Stimulated activated naive CD4-positive, alpha-beta T cell (primary cell): ENCODE results near the gene ENDOD1.
"Not testable (repeated sequence)": the region's sequence is repeated elsewhere in the genome, so short reads cannot be mapped to it uniquely, and the experiment has no call there.

Experiments used
- DNase-seq, 6 experiments: peaks; one replicate each; lab custom pipeline; 2025; lab: John Stamatoyannopoulos, UW

The ENDOD1 gene, protein sequence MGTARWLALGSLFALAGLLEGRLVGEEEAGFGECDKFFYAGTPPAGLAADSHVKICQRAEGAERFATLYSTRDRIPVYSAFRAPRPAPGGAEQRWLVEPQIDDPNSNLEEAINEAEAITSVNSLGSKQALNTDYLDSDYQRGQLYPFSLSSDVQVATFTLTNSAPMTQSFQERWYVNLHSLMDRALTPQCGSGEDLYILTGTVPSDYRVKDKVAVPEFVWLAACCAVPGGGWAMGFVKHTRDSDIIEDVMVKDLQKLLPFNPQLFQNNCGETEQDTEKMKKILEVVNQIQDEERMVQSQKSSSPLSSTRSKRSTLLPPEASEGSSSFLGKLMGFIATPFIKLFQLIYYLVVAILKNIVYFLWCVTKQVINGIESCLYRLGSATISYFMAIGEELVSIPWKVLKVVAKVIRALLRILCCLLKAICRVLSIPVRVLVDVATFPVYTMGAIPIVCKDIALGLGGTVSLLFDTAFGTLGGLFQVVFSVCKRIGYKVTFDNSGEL

DNA sequence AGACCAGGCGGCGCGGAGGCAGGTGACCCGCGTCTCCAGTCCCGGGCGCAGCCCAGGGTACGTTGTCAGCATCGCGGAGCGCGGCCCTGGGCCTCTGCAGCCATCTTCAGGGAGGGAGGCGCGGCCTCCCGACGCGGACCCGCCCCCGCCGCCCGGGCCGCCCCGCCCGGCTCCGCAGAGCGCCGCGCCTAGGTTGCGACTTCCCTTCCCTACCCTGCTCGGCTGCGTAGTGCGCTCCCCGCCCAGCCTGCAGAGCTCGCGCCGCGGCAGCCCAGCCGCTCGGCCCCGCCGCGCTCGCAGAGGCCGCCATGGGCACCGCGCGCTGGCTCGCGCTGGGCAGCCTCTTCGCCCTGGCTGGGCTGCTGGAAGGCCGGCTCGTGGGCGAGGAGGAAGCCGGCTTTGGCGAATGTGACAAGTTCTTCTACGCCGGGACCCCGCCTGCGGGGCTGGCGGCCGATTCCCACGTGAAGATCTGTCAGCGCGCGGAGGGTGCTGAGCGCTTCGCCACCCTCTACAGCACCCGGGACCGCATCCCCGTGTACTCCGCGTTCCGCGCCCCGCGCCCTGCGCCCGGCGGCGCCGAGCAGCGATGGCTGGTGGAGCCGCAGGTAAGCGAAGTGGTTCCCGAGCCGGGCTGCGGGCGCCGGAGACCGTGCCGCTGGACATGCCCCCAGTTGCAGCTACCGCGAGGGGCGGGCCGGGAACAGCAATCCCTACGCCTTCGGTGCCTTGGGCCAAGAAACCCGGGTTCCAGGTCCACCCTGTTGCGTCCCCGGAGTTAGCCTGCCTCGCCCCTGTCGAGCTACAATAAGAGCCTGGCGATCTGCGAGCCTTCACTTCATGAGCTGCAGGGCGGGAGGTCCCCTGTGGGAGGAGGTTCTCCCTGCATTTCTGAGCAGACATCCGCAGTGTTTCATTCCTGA lies at the start of gene ENDOD1:
ENDOD1 (plus strand) TSS at position 227 of the 923 bp plus-strand sequence; CDS start at position 309, 82 bp downstream.
- peak; percentile 69 to 94 (median 82) for DNase-seq

DNA sequence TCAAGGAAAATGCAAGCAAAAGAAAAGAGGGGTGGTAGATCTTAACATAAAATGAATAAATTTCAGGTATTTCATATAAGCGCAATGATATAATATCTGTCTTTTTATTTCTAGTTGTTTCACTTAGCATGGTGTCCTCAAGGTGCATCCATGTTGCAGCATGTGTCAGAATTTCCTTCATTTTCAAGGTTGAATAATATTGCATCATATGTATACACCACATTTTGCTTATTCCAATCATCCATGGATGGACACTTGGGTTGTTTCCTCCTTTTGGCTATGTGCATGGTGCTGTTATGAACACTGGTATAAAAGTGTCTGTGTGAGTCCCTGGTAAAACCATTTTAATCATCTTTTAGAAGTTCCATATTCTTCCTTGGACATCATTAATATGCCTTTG lies 47.4 kb upstream of the ENDOD1 start:
- no peak for DNase-seq

DNA sequence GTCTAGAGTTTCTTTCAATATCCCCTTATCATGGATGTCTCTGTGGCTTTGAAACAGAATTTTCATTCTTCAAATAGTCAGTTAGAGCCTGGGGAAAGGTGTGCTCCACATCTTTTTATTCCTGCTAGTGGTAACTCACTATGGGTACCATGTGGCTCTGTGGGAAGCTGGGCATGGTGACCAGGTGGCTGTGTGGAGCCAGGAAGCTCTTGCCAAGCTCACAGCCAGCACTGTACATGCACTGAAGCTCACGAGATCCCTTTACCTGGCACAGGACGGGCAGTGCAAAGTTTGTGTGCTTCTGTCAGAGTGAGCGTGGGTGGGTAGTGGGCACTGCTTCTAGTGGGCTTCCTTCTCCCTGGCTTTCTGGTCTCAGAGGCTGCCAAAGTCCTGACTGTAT lies 46.7 kb upstream of the ENDOD1 start:
- no peak for DNase-seq

DNA sequence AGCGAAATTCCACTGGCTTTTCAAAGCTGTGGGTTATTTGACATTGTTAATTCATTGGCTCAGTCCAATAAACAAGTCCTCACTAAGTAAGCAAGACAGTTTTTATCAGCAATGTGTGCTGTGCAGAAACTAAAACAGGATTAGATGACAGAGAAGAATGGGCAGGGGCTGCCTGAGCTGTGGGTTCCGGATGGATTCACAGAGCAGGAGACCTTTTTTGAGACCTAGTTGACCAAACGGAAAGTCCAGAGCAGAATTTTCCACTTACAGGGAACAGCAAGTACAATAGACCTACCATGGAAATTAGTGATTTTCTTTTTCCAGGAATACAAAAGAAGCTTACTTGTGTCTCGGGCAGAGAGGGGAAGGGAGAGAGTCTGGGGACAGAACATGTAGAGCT lies 45.6 kb upstream of the ENDOD1 start:
- DNase-seq = no peak

DNA sequence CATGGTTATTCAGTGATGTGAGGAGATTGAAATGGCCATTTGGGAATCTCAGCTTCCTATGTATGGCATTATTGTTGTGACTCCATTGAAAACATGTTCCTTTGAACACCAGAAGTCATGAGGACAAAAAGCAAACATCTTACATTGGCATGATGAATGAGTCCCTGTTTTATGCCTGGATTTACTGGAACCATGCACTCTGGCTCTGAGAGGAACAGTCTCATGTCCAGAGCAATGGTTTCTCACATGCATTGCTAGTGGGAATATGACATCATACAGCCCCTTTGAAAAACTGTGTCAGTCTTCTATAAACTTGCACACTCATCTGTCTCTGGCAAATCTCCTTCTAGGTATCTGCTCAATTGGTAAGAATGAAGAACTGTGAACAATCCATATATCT lies 43.8 kb upstream of the ENDOD1 start:
- no peak for DNase-seq

DNA sequence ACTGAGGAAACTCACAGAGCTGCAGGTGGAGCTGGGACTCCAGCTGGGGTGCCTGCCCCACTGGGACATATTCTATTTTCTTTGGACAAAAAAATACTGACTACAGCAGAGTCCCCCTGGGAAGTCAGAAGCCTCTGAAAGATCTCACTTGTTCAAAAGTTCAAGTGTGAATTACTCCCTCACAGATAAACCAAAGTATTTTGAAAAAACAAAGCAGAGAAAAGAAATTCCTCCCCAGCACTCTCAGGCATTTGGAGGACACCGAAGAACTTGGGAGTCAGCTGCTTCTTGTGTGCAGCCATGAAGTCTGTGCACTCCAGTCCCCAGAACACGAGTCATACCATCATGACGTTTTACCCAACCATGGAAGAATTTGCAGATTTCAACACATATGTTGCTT lies 40.5 kb upstream of the ENDOD1 start, which contains the start of gene KDM4F:
KDM4F (plus strand) TSS at position 301 of the 400 bp plus-strand sequence.
- not testable (repeated sequence) for DNase-seq

DNA sequence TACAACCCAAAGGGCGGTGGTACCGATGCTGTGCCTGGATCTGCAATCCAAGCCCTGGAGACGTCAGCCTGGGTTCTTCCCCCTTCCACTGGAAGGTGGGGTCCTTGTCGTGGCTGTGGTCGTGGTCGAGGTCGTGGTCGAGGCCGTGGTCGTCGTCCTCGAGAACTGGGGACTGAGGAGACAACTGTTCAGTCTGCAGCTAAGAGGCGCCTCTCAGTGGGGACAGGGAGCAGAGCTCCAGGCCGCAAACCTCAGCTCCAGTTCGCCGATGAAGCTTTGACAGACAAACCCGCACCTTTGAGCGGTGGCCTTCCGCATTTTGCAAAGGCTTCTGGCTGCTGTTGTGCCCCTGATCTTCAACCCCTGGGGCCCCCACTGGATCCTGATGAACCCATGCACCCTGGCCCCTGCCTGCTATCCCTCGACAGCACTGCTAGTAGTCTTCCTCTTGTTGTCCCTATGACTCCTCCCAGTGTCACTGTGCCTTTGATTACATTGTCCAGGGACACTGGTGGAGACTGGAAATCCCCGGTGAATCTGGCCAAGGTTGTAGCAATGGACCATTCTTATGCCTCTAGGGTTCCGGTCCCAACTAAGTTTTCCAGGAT lies 38.9 kb upstream of the ENDOD1 start:
- no peak for DNase-seq

DNA sequence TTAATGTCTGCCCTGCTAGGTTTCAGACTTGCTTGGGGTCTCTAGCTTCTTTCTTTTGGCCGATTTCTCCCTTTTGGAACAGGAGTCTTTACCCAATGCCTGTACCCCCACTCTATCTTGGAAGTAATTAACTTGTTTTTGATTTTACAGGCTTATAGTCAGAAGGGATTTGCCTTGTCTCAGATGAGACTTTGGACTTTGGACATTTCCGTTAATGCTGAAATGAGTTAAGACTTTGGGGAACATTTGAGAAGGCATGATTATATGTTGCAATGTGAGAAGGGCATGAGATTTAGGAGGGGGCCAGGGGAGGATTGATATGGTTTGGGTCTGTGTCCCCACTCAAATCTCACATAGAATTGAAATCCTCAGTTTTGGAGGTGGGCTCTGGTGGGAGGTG lies 35.3 kb upstream of the ENDOD1 start:
- no peak for DNase-seq

DNA sequence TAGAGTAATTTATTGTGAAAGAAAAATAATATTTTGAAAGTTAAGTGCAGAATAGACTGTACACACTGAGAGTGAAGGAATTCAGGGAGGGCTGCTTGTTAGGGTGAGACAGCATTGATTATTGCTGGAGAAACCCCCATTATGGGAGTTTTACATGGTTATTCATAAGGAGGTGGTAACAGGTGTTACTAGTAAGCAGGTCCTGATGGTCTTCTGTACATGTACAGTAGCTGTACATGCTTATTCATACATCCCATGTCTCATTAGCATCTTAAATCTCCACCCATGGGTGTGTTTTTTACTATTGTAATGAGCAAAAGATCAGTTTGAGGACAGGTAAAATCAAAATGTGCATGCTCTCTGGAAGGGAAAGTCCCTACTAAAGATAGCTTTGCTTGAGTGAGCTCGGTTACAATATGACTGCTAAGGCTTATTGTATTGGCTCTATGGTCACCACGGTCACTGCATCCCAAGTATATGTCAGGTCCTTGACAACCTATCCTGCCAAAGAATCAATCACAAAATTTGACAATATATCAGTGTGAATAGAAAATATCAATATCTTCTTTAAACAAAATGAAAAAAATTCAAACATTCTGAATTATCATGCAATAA lies 34.3 kb upstream of the ENDOD1 start:
- no peak for DNase-seq

DNA sequence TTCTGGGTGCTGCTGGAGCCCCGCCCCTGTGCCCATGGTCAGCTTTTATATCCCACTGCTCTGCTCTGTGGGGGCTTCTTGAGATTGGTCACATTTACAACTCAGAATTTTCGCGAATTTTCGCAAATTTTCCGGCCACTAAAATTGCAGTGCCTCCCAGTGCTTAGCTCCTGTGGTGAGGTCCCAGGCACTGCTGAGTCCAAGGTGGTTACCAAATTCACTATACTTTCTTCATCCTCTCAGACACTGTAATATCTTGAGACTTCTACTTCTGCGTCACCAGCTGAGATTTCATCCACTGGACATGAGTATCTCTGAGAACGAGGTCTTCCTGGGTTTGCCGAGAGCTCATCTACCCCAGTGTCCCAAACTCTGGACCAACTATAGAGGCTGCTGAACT lies 31.7 kb upstream of the ENDOD1 start:
- no peak for DNase-seq

DNA sequence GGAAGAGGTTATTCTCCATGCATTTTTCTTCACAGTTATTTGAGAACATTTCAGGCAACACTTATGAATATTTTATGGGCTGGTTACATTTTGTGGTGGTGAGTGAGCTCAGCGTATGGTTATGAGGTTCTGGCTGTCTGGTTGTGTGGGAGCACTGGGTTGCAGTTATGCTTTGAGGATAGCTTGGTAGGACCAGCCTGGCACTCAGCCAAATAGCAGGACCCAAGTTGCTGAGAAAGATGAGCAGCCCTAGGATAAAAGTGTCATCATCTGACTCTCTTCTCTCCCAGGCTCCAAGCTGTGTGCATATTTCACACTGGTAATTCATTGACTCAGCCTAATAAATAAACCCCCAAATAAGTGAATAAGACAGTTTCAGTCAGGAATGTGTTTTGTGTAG lies 31.0 kb upstream of the ENDOD1 start:
- no peak for DNase-seq

DNA sequence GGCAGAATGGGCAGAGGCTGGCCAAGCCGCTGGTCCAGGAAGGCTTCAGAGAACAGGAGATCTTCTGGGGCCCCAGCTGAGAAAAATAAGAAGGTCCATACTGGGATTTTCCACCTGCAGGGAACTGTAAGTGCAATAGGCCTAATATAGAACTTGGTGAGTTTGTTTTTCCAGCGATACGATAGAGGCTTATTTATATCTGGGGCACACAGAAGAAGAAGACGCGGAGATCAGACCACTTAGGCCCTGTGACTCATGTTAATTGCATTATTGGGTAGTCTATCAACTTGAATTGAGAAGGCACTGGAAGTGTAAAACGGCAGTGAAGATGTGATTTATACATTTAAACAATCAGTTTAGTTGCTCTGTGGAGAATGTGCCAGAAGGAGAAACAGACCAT lies 30.6 kb upstream of the ENDOD1 start:
- no peak for DNase-seq

DNA sequence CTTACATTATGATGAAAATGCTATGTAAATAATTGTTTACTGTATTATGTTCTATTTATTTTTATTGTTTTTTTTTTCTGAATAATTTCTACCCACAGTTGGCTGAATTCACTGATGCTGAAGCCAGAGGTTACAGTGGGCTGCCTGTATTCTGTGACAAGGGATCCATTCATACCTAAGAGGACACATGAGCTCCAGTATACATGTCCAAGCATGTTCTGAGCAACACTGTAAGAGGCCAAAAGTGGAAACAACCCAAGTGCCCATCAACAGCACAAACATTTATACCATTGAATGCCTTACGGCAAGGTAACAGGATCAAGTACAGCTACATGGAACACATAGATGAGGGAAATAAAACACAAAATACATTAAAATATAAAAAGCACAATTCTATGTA lies 24.3 kb upstream of the ENDOD1 start:
- no peak for DNase-seq

DNA sequence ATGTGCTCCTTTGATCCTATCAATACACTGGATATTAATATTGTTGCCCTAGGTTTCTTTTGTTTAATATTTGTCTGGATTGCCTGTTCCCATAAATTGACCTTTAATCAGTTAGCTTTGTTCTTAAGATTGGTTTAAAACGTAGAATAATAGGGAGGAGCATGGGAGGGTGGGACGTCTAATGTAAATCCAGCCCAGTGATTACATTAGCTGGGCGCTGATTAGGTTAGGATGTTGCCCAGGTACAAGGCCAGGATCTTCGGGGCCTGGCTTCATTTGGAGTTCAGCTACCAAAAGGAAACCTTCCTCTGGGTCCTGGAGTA lies 23.0 kb upstream of the ENDOD1 start, which contains the start of gene SRSF8:
SRSF8 (plus strand) TSS at position 204 of the 323 bp plus-strand sequence. CDS start 308 bp downstream, outside the sequence.
- DNase-seq = no peak

DNA sequence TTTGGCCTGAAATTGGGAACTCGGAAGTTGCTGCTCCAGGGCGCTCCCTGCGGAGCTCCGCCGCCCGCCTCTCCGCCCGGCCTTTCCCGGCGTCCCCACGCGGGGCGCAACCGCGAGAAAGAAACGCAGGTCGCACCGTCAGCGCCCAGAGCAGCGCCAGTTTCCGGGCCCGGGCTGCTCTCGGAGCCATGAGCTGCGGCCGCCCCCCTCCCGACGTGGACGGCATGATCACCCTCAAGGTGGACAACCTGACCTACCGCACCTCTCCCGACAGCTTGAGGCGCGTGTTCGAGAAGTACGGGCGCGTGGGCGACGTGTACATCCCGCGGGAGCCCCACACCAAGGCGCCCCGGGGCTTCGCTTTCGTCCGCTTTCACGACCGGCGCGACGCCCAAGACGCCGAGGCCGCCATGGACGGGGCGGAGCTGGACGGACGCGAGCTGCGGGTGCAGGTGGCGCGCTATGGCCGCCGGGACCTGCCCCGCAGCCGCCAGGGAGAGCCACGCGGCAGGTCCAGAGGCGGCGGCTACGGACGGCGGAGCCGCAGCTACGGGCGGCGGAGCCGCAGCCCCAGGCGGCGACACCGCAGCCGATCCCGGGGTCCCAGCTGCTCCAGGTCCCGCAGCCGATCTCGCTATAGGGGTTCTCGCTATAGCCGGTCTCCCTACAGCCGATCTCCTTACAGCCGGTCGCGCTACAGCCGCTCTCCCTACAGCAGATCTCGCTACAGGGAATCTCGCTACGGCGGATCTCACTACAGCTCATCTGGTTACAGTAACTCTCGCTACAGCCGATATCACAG lies 22.4 kb upstream of the ENDOD1 start:
- DNase-seq = peak; percentile 43 to 88 (median 68)

DNA sequence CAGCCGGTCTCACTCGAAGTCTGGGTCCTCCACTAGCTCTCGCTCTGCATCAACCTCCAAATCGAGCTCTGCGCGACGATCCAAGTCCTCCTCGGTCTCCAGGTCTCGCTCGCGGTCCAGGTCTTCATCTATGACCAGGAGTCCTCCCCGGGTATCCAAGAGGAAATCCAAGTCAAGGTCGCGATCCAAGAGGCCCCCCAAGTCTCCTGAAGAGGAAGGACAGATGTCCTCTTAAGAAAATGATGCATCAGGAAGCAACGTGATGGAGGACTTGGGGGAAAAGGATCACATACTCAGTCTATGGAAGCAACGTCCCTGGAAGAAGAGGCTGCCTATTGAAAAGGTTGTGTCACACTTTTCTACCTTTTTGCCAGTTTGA lies 21.8 kb upstream of the ENDOD1 start:
- DNase-seq = no peak

DNA sequence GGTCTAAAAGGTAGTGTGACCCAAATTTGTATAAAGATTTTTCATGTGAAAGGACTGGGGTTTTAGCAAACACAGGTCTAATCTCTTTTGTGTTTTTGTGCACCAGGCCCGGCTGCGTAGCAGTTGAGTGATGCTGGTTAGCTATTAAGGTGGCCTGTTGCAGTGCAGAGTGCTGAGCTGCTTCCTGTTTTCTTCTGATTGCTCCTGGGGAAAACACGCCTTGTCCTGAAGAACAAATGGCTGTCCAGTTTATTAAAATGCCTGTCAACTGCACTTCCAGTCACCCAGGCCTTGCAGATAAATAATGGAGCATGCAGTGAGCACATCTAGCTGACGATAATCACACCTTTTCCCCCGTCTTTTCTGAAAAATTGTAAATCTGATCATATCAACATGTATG lies 21.1 kb upstream of the ENDOD1 start:
- peak in 5 of 6 experiments; percentile 50 to 74 (median 63) for DNase-seq

DNA sequence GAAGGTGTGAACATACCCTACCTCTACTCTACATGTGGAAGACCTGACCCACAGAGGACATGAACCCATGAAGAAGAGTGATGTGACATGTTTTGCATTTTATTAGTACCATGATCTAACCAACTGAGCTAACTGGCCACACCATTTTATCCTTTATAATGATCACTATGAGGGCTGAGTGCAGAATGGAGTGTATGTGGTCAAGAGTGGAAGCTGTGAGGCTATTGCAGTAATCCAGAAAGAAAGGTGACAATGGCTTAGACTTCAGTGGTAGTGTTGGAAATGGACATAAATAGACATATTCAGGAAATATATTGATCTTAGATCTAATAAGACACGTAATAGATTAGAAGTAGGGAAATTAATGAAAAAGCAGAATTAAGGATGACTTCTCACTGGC lies 19.2 kb upstream of the ENDOD1 start:
- no peak for DNase-seq

DNA sequence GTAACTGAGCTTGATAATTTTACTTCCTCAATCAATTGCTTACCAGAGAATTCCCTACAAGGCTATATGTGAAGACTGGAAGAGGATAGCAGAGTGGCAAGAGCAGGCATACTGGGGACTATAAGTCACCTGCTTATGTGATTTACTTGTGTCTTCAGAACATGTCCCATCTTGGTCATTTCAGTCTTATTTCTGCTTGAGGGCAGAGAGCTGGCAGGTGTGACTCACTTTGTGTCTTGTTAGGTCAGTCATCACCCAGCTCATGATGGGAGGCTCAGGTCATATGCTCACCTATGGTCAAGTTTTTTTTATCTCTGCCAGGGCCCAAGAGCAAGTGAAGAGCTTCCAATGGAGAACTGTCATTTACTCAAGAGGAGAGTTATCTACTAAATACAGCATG lies 16.7 kb upstream of the ENDOD1 start:
- no peak for DNase-seq

DNA sequence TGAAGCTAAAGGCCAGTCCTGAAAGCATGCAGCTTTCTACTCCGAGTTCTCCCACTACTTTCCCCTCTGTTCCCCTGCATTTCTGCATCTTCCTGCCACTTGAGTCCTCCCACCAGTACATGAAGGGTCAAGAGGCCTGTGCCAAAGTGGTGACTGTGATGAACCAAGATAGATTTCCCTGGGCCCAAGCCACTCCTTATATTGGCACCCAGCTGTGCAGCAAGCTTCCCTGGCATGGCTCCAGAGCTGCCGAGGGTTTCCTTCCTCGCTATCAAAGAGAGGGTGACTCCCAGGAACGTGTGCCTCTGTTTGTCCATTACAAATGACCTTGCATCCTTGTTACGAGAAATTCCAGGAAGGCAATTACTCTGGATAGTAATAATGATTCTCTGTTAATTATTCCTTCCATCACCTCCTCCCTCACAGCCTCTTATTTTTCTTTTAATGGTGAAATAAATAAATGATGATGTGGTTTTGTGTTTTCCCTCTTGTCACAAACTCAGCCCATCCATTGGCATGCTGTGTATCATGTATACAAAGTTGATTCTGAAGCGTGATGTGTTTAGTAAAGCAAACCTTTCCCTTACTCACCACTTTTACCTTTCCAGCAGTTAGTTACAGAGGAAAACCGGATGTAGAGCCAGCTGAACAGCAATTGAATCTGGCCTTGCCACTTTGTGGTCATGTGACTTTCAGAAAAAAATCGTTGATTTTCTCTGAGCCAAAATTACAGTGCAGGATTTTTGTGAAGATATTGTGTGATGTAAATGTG lies 14.7 kb upstream of the ENDOD1 start:
- no peak for DNase-seq
